GM12878 (cell line): ENCODE results near the gene SLC18A3. TPM values are rescaled to one million over a fixed set of nuclear protein-coding genes. Genes with fewer than 3 reads are reported as not detected.

Source experiments
- ATAC-seq: fragments of 200-7000 bp; cut with Tn5 transposase; 3 replicates; pipeline ENCODE4 v1.9.1; 2020; ENCODE audit warnings: mild to moderate bottlenecking, moderate library complexity
- BruUV-seq: library from RNA; stranded (reverse); fragments of 400-500 nt; replicated peaks from 2 replicates; lab custom pipeline; 2021; lab: Mats Ljungman, UMichigan
- CTCF ChIA-PET: fragments of 300-600 bp; sonication (Branson Sonifier 250); formaldehyde crosslinking; extraction: SDS; loops from one replicate; lab custom pipeline; 2021; ENCODE audit warnings: inconsistent platforms; lab: Yijun Ruan, JAX
- POLR2A ChIA-PET: fragments of 350-600 bp; formaldehyde crosslinking; extraction: SDS; loops from one replicate; lab custom pipeline; 2021; ENCODE audit warnings: inconsistent platforms; lab: Charles Lee
- RAD21 ChIA-PET: fragments of 300-600 bp; sonication (Branson Sonifier 250); formaldehyde crosslinking; loops from one replicate; lab custom pipeline; 2023; ENCODE audit warnings: antibody characterized with exemption; ENCODE audit not compliant: unreplicated experiment; lab: Charles Lee
- SMC1A ChIA-PET: fragments of 300-600 bp; sonication (Branson Sonifier 250); formaldehyde crosslinking; loops from one replicate; lab custom pipeline; 2023; ENCODE audit not compliant: unreplicated experiment, uncharacterized antibody; lab: Charles Lee
- DNase-seq: peaks from one replicate; pipeline ENCODE4 v3.0.0-alpha.2; 2011; ENCODE audit warnings: low read depth, low spot score
- FAIRE-seq: peaks from 3 replicates; lab custom pipeline; 2011; peaks lifted over from hg19 to GRCh38; lab: Jason Lieb, UNC
- H2AFZ ChIP-seq: 2 replicates; pipeline ENCODE4 v1.6.0; 2011; ENCODE audit warnings: low read depth, low read length, control low read depth; ENCODE audit not compliant: control insufficient read depth
- H3K27ac ChIP-seq: 2 replicates; pipeline ENCODE4 v1.5.1; 2011; ENCODE audit warnings: control low read depth; ENCODE audit not compliant: control insufficient read depth, insufficient read depth
- H3K27me3 ChIP-seq, 2 experiments: replicated peaks in 1 of 2; 2 replicates each; pipeline versions ENCODE4 v1.6.0 to v1.6.1; 2011; ENCODE audit warnings: low read length in 1 of 2; ENCODE audit not compliant: control insufficient read depth in 2 of 2, insufficient read depth in 2 of 2
- H3K36me3 ChIP-seq, 2 experiments: 2 replicates each; pipeline ENCODE4 v1.5.1; 2011; ENCODE audit warnings: low read length in 1 of 2; ENCODE audit not compliant: control insufficient read depth in 2 of 2, insufficient read depth in 2 of 2
- H3K4me1 ChIP-seq: 2 replicates; pipeline ENCODE4 v1.6.1; 2011; ENCODE audit warnings: mild to moderate bottlenecking, low read length, moderate library complexity, mixed read lengths; ENCODE audit not compliant: control insufficient read depth, insufficient read depth
- H3K4me2 ChIP-seq: 2 replicates; pipeline ENCODE4 v1.6.0; 2011; ENCODE audit warnings: control low read depth; ENCODE audit not compliant: control insufficient read depth, insufficient read depth
- H3K4me3 ChIP-seq: fragments of 200-600 bp; sonication (generic); 2 replicates; pipeline ENCODE4 v1.5.1; 2016
- H3K79me2 ChIP-seq: 2 replicates; pipeline ENCODE4 v1.6.0; 2011; ENCODE audit warnings: low read length; ENCODE audit not compliant: control insufficient read depth, insufficient read depth
- H3K9ac ChIP-seq: 2 replicates; pipeline ENCODE4 v1.8.0; 2011; ENCODE audit warnings: low read length, control low read depth, mixed read lengths; ENCODE audit not compliant: control insufficient read depth, insufficient read depth
- H3K9me3 ChIP-seq: replicated peaks from 3 replicates; pipeline ENCODE4 v1.5.1; 2011; ENCODE audit warnings: mild to moderate bottlenecking, low read length; ENCODE audit not compliant: control insufficient read depth, insufficient read depth
- H4K20me1 ChIP-seq: 2 replicates; pipeline ENCODE4 v1.6.0; 2011; ENCODE audit not compliant: control insufficient read depth, insufficient read depth
- FOS ChIP-seq: IDR thresholded peaks from 3 replicates; pipeline ENCODE4 v1.6.1; 2011; ENCODE audit warnings: borderline replicate concordance; ENCODE audit not compliant: insufficient read length; ENCODE audit errors: extremely low read depth
- GATAD2B ChIP-seq: fragments of 450-650 bp; conservative IDR thresholded peaks from 2 replicates; pipeline ENCODE4 v1.6.1; 2017; ENCODE audit warnings: low read depth, mild to moderate bottlenecking, moderate library complexity
- JUND ChIP-seq: IDR thresholded peaks from 2 replicates; pipeline ENCODE4 v1.6.1; 2012; ENCODE audit warnings: low read depth, mild to moderate bottlenecking, low read length, improper control_type of control experiment, moderate library complexity
- KAT2A ChIP-seq: conservative IDR thresholded peaks from 2 replicates; pipeline ENCODE4 v1.6.1; 2011; ENCODE audit warnings: low read depth, low read length; ENCODE audit not compliant: control insufficient read depth
- LARP7 ChIP-seq: fragments of 450-650 bp; IDR thresholded peaks from 2 replicates; pipeline ENCODE4 v1.6.1; 2017; ENCODE audit warnings: mild to moderate bottlenecking
- MEF2B ChIP-seq: fragments of 450-650 bp; IDR thresholded peaks from 2 replicates; pipeline ENCODE4 v1.6.1; 2018; ENCODE audit warnings: mild to moderate bottlenecking, moderate library complexity; ENCODE audit not compliant: partially characterized antibody, poor library complexity, severe bottlenecking
- RAD21 ChIP-seq: IDR thresholded peaks from 2 replicates; pipeline ENCODE4 v1.6.1; 2011; ENCODE audit warnings: mild to moderate bottlenecking, low read depth, low read length, moderate library complexity; ENCODE audit not compliant: insufficient read depth
- ZSCAN29 ChIP-seq: fragments of 450-650 bp; IDR thresholded peaks from 2 replicates; pipeline ENCODE4 v1.6.1; 2017; ENCODE audit warnings: mild to moderate bottlenecking, moderate library complexity
- WGBS: methylation state at CpG from one replicate; pipeline ENCODE4 v1.1.6; 2016; ENCODE audit warnings: low lambda C conversion rate; ENCODE audit not compliant: insufficient replicate concordance, insufficient coverage; ENCODE audit errors: missing lambda C conversion rate; 5-methylcytosine and 5-hydroxymethylcytosine counted together
- in situ Hi-C: fragments of 300-500 bp; cut with MboI; formaldehyde crosslinking; loops from 9 replicates; pipeline ENCODE4 v1.14.3; 2018; ENCODE audit warnings: mixed read lengths
- intact Hi-C: fragments of 100-400 bp; cut with micrococcal nuclease; formaldehyde crosslinking; loops from one replicate; pipeline ENCODE4 v1.14.2; 2022; ENCODE audit not compliant: unreplicated experiment
- polyA plus RNA-seq, 11 experiments: library from polyadenylated mRNA; depleted of rRNA in 4 of 11; unstranded in 6 of 11; stranded (reverse) in 5 of 11; fragments of >200 nt; fragmentation: Nextera tagmentation in 4 of 11; fragmentation: Illumina TruSeq in 1 of 11; extraction: Ambion mirVana in 4 of 11; extraction: Trizol in 1 of 11; gene quantifications; 1 replicate in 1 of 11; 2 replicates in 10 of 11; pipeline versions ENCODE4 v1.2.1 to v1.2.3, GENCODE V29; 2011 to 2016; ENCODE audit warnings: inconsistent platforms in 2 of 11, missing spikeins in 2 of 11, low read depth in 1 of 11
- total RNA-seq, 4 experiments: library from RNA; depleted of rRNA in 3 of 4; stranded (reverse); fragments of >200 nt in 3 of 4; fragmentation: Illumina TruSeq in 1 of 4; extraction: Trizol in 1 of 4; gene quantifications; 2 replicates each; pipeline versions ENCODE4 v1.2.1 to v1.2.3, GENCODE V29; 2013 to 2021

SLC18A3 gene
- total and polyA plus RNA-seq, 10 of the 15 experiments (the other 5 are each of a cell fraction or from before 2014, with no cell fraction given) = not detected

- RAD21 ChIA-PET = no interaction called here
- no peak for FAIRE-seq
- intact Hi-C loops = no loop called here
- no peak for DNase-seq
- Histone ChIP-seq H4K20me1 (no peaks in the 10 kb centered on the region), H3K27ac (no peak overlapping the region), H3K9ac (no peak overlapping the region), H3K4me2 (no peak overlapping the region), H3K4me3 (no peak overlapping the region), H2AFZ (no peak overlapping the region), H3K27me3 (no peaks in the 10 kb centered on the region; a peak in 1 of 4 replicates), H3K9me3 (no peaks in the 10 kb centered on the region), H3K36me3 (no peaks in the 10 kb centered on the region), H3K4me1 (no peaks in the 10 kb centered on the region), H3K79me2 (no peaks in the 10 kb centered on the region)
- no TSS peak for BruUV-seq
- in situ Hi-C loops = loop anchor here (5.0 to 10.0 kb wide), 2 partner anchors 326 to 618 kb away; no protein-coding TSS in a partner anchor
- 14% methylated on average over 4 of the region's 4 CpGs for WGBS
- no peak for ATAC-seq
- CTCF ChIA-PET = no interaction called here
- POLR2A ChIA-PET = no interaction called here
- SMC1A ChIA-PET = no interaction called here
- TF ChIP-seq ZSCAN29 (no peak), RAD21 (no peak)
- TF ChIP-seq, all 136 proteins: peak for 0
Observed at GRCh38 chr10:49598986-49599385, 11.1 kb upstream of the SLC18A3 start.

GRCh38 chr10:49599546-49599945 is 10.6 kb upstream of the SLC18A3 start:
- no peak overlapping the region for H2AFZ ChIP-seq
- no peak overlapping the region for H3K4me3 ChIP-seq
- H3K4me1 ChIP-seq = no peaks in the 10 kb centered on the region
- no peaks in the 10 kb centered on the region for H3K36me3 ChIP-seq
- BruUV-seq = no TSS peak
- ChIA-PET CTCF (no interaction called here), POLR2A (no interaction called here), SMC1A (no interaction called here)
- ATAC-seq = no peak
- intact Hi-C loops (no loop called here), in situ Hi-C loops (loop anchor here (5.0 to 10.0 kb wide), 2 partner anchors 325 to 618 kb away; no protein-coding TSS in a partner anchor)
- H3K9ac ChIP-seq = no peak overlapping the region
- no peaks in the 10 kb centered on the region for H3K9me3 ChIP-seq
- H3K27ac ChIP-seq = no peak overlapping the region
- no peaks in the 10 kb centered on the region for H4K20me1 ChIP-seq
- no peak overlapping the region for H3K4me2 ChIP-seq
- no peak for FAIRE-seq
- no peaks in the 10 kb centered on the region; a peak in 1 of 4 replicates for H3K27me3 ChIP-seq
- DNase-seq = no peak
- H3K79me2 ChIP-seq = no peaks in the 10 kb centered on the region
- TF ChIP-seq LARP7 (no peak), JUND (no peak), GATAD2B (no peak), MEF2B (no peak), KAT2A (no peak), FOS (no peak)
- TF ChIP-seq, all 136 proteins: peak for 0
- 10% methylated on average over 3 of the region's 3 CpGs for WGBS
- RAD21 ChIA-PET = no interaction called here
